Gastrocnemius medialis (tissue), 4 donors: ENCODE results near the gene LTB. TPM values are rescaled to one million over a fixed set of nuclear protein-coding genes. Genes with fewer than 3 reads are reported as not detected.

ENCODE experiments used
- ATAC-seq, 2 donors: fragments of 150-250 bp; one replicate each; pipeline ENCODE4 v1.9.1; 2016
- DNase-seq, 2 donors: peaks; one replicate each; pipeline ENCODE4 v3.0.0-alpha.2; 2019
- H3K27ac ChIP-seq, 4 donors: fragments of 200-600 bp; sonication (generic); 1 replicate in 1 of 4; 2 replicates in 3 of 4; pipeline ENCODE4 v1.5.1; 2016 to 2018; ENCODE audit warnings: mild to moderate bottlenecking in 2 of 4, moderate library complexity in 1 of 4
- H3K27me3 ChIP-seq, 3 donors: fragments of 200-600 bp; sonication (generic) in 2 of 3; 1 replicate in 1 of 3; 2 replicates in 2 of 3; pipeline versions ENCODE4 v1.5.1 to v1.6.0; 2016 to 2019; ENCODE audit warnings: mild to moderate bottlenecking in 1 of 3, moderate library complexity in 1 of 3
- H3K36me3 ChIP-seq, 2 donors: fragments of 200-600 bp; sonication (generic) in 1 of 2; one replicate each; pipeline ENCODE4 v1.5.1; 2017 to 2018
- H3K4me1 ChIP-seq, 2 donors: fragments of 200-600 bp; sonication (generic) in 1 of 2; one replicate each; pipeline ENCODE4 v1.5.1; 2016 to 2017; ENCODE audit warnings: mild to moderate bottlenecking in 2 of 2
- H3K4me3 ChIP-seq, 4 donors: fragments of 200-600 bp; sonication (generic) in 3 of 4; 1 replicate in 1 of 4; 2 replicates in 3 of 4; pipeline ENCODE4 v1.5.1; 2016 to 2019; ENCODE audit warnings: mild to moderate bottlenecking in 2 of 4
- H3K9me3 ChIP-seq, 3 donors: fragments of 200-600 bp; sonication (generic) in 2 of 3; 1 replicate in 1 of 3; 2 replicates in 2 of 3; pipeline ENCODE4 v1.5.1; 2016 to 2019
- POLR2A ChIP-seq, 2 donors: fragments of 450-650 bp; IDR thresholded peaks; one replicate each; pipeline ENCODE4 v1.6.1; 2017; ENCODE audit warnings: antibody characterized with exemption in 2 of 2, mild to moderate bottlenecking in 2 of 2, moderate library complexity in 2 of 2
- in situ Hi-C, 4 donors: fragments of 200-750 bp; cut with MboI; loops; one replicate each; pipeline versions ENCODE4 v1.15.0 to v1.8.0; 2017; ENCODE audit warnings: low sequenced_read_pairs in 4 of 4
- intact Hi-C: fragments of 100-400 bp; cut with DNase I; formaldehyde crosslinking; loops from one replicate; pipeline ENCODE4 v1.15.1; 2023; ENCODE audit warnings: low total_unique reads
- total RNA-seq, 4 donors: library from RNA; depleted of rRNA; stranded (reverse); fragments of >200 nt; gene quantifications; one replicate each; pipeline versions ENCODE4 v1.1.0 to v1.2.3, GENCODE V29; 2016
- TF ChIP-seq, protein P1 (sequence below), 5 experiments: fragments of 450-650 bp in 3 of 5; fragments of 200-600 bp in 2 of 5; sonication (generic) in 2 of 5; IDR thresholded peaks in 4 of 5; conservative IDR thresholded peaks in 1 of 5; 1 replicate in 4 of 5; 2 replicates in 1 of 5; pipeline ENCODE4 v1.5.1; 2016 to 2019; ENCODE audit warnings: antibody characterized with exemption in 5 of 5, mild to moderate bottlenecking in 3 of 5, moderate library complexity in 3 of 5

Gene LTB
- total RNA-seq, 4 donors from 2014 or later: not detected

DNA sequence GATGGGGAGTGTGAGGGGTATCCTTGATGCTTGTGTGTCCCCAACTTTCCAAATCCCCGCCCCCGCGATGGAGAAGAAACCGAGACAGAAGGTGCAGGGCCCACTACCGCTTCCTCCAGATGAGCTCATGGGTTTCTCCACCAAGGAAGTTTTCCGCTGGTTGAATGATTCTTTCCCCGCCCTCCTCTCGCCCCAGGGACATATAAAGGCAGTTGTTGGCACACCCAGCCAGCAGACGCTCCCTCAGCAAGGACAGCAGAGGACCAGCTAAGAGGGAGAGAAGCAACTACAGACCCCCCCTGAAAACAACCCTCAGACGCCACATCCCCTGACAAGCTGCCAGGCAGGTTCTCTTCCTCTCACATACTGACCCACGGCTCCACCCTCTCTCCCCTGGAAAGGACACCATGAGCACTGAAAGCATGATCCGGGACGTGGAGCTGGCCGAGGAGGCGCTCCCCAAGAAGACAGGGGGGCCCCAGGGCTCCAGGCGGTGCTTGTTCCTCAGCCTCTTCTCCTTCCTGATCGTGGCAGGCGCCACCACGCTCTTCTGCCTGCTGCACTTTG lies 6.8 kb downstream of the LTB start, which contains the start of gene TNF:
Gene TNF, plus strand, starts transcription at position 231 of the 567 bp plus-strand sequence. Its CDS starts 177 bp downstream, at position 408.
- intact Hi-C loops: no loop called here
- peak; percentile 25 to 63 for ATAC-seq

GRCh38 chr6:31574106-31575061 lies 7.8 kb downstream of the LTB start:
- DNase-seq: no peak
- Histone ChIP-seq H3K27ac (peak overlapping the region in 1 of 4 donors; percentile 61), H3K9me3 (no peaks in the 10 kb centered on the region), H3K4me3 (no peak overlapping the region), H3K27me3 (no peaks in the 10 kb centered on the region), H3K4me1 (no peaks in the 10 kb centered on the region), H3K36me3 (no peaks in the 10 kb centered on the region)
- ATAC-seq: no peak
- in situ Hi-C loops (no loop called here), intact Hi-C loops (no loop called here)
- TF ChIP-seq POLR2A (IDR thresholded peaks at IDR 0.05): no peak
- TF ChIP-seq, protein P1, sequence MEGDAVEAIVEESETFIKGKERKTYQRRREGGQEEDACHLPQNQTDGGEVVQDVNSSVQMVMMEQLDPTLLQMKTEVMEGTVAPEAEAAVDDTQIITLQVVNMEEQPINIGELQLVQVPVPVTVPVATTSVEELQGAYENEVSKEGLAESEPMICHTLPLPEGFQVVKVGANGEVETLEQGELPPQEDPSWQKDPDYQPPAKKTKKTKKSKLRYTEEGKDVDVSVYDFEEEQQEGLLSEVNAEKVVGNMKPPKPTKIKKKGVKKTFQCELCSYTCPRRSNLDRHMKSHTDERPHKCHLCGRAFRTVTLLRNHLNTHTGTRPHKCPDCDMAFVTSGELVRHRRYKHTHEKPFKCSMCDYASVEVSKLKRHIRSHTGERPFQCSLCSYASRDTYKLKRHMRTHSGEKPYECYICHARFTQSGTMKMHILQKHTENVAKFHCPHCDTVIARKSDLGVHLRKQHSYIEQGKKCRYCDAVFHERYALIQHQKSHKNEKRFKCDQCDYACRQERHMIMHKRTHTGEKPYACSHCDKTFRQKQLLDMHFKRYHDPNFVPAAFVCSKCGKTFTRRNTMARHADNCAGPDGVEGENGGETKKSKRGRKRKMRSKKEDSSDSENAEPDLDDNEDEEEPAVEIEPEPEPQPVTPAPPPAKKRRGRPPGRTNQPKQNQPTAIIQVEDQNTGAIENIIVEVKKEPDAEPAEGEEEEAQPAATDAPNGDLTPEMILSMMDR (IDR thresholded peaks at IDR 0.05 in 4 of 5, conservative IDR thresholded peaks at IDR 0.05 in 1 of 5): no peak

More for the DNA sequence above, 6.8 kb downstream of the LTB start, which contains the start of gene TNF:
- H3K27me3 ChIP-seq: no peaks in the 10 kb centered on the region
- peak within 1 kb of the TSS in 2 of 4 donors; percentile 58 to 61 for H3K27ac ChIP-seq
- H3K9me3 ChIP-seq: no peaks in the 10 kb centered on the region
- peak within 1 kb of the TSS in 2 of 4 donors; percentile 22 to 44 for H3K4me3 ChIP-seq
- in situ Hi-C loops: no loop called here
- peaks cover 0 to 1% of the 10 kb centered on the region in 2 donors for H3K4me1 ChIP-seq
- DNase-seq: peak in 1 of 2 donors; percentile 51
- TF ChIP-seq, protein P1 (IDR thresholded peaks at IDR 0.05 in 4 of 5, conservative IDR thresholded peaks at IDR 0.05 in 1 of 5): no peak
- peak in 1 of 2 donors; percentile 51 for TF ChIP-seq POLR2A (IDR thresholded peaks at IDR 0.05)
- H3K36me3 ChIP-seq: no peaks in the 10 kb centered on the region

- Histone ChIP-seq H3K27ac (no peak overlapping the region), H3K4me1 (no peaks in the 10 kb centered on the region), H3K4me3 (no peak overlapping the region), H3K9me3 (no peaks in the 10 kb centered on the region), H3K36me3 (no peaks in the 10 kb centered on the region), H3K27me3 (no peaks in the 10 kb centered on the region)
- in situ Hi-C loops (no loop called here), intact Hi-C loops (no loop called here)
- DNase-seq: no peak
- no peak for ATAC-seq
- no peak for TF ChIP-seq POLR2A (IDR thresholded peaks at IDR 0.05)
- TF ChIP-seq, protein P1 (IDR thresholded peaks at IDR 0.05 in 4 of 5, conservative IDR thresholded peaks at IDR 0.05 in 1 of 5): no peak
Observed at GRCh38 chr6:31573239-31574105, 8.8 kb downstream of the LTB start.

GRCh38 chr6:31572041-31572911 lies 9.9 kb downstream of the LTB start, which contains the start of gene LTA:
Gene LTA, plus strand, starts transcription at chr6:31572289. Its CDS starts 454 bp downstream, at chr6:31572743.
- Histone ChIP-seq H3K27ac (no peak within 1 kb of the TSS), H3K27me3 (no peaks in the 10 kb centered on the region), H3K4me3 (no peak within 1 kb of the TSS), H3K9me3 (no peaks in the 10 kb centered on the region), H3K36me3 (no peaks in the 10 kb centered on the region), H3K4me1 (no peaks in the 10 kb centered on the region)
- TF ChIP-seq POLR2A (IDR thresholded peaks at IDR 0.05): no peak
- TF ChIP-seq, protein P1 (IDR thresholded peaks at IDR 0.05 in 4 of 5, conservative IDR thresholded peaks at IDR 0.05 in 1 of 5): no peak
- in situ Hi-C loops: no loop called here
- intact Hi-C loops: no loop called here
- no peak for DNase-seq
- no peak for ATAC-seq
